GM23338 (cell line): ENCODE data around the gene NTN1. TPM values are rescaled to one million over a fixed set of nuclear protein-coding genes. Genes with fewer than 3 reads are reported as not detected.

Experiments used
- ATAC-seq: fragments of 200-7000 bp; cut with Tn5 transposase; 3 replicates; pipeline ENCODE4 v1.9.1; 2020
- DNase-seq: peaks from one replicate; pipeline ENCODE4 v3.0.0-alpha.2; 2015; ENCODE audit warnings: low spot score
- H2AFZ ChIP-seq: fragments of 200-600 bp; sonication (generic); 2 replicates; pipeline ENCODE4 v1.8.0; 2016; ENCODE audit warnings: antibody characterized with exemption, mild to moderate bottlenecking, moderate library complexity
- H3F3A ChIP-seq: fragments of 200-600 bp; sonication (generic); replicated peaks from 2 replicates; pipeline ENCODE4 v1.8.0; 2017; ENCODE audit warnings: antibody characterized with exemption, mixed run types, low read depth
- H3K27ac ChIP-seq: fragments of 200-600 bp; sonication (generic); 2 replicates; pipeline ENCODE4 v1.6.1; 2016; ENCODE audit warnings: low read depth
- H3K27me3 ChIP-seq: fragments of 200-600 bp; sonication (generic); 2 replicates; pipeline ENCODE4 v1.8.0; 2016; ENCODE audit warnings: mild to moderate bottlenecking, mixed run types, moderate library complexity; ENCODE audit not compliant: insufficient read depth
- H3K36me3 ChIP-seq: fragments of 200-600 bp; sonication (generic); 2 replicates; pipeline ENCODE4 v1.8.0; 2016; ENCODE audit warnings: mild to moderate bottlenecking; ENCODE audit not compliant: insufficient read depth
- H3K4me1 ChIP-seq: fragments of 200-600 bp; sonication (generic); 2 replicates; pipeline ENCODE4 v1.8.0; 2016; ENCODE audit warnings: mild to moderate bottlenecking, moderate library complexity; ENCODE audit not compliant: insufficient read depth
- H3K4me2 ChIP-seq: fragments of 200-600 bp; sonication (generic); 2 replicates; pipeline ENCODE4 v1.7.1; 2017; ENCODE audit warnings: mixed run types
- H3K4me3 ChIP-seq: fragments of 200-600 bp; sonication (generic); 2 replicates; pipeline ENCODE4 v1.6.1; 2016; ENCODE audit warnings: mixed run types
- H3K79me2 ChIP-seq: fragments of 200-600 bp; sonication (generic); replicated peaks from 2 replicates; pipeline ENCODE4 v1.8.0; 2017; ENCODE audit warnings: mild to moderate bottlenecking; ENCODE audit not compliant: insufficient read depth
- H3K9me2 ChIP-seq: fragments of 200-600 bp; sonication (generic); 2 replicates; pipeline ENCODE4 v1.8.0; 2017; ENCODE audit not compliant: insufficient read depth
- H4K20me1 ChIP-seq: fragments of 200-600 bp; sonication (generic); replicated peaks from 2 replicates; pipeline ENCODE4 v1.8.0; 2017; ENCODE audit warnings: mild to moderate bottlenecking; ENCODE audit not compliant: insufficient read depth
- H3K27ac Mint-ChIP-seq: 2 replicates; pipeline ENCODE4 v1.8.0; 2020; ENCODE audit warnings: inconsistent platforms, mild to moderate bottlenecking, moderate library complexity, mixed read lengths
- H3K27me3 Mint-ChIP-seq: 3 replicates; pipeline ENCODE4 v1.8.0; 2022; ENCODE audit warnings: low read depth, mild to moderate bottlenecking, moderate library complexity, mixed read lengths, inconsistent platforms; ENCODE audit not compliant: insufficient read depth, poor library complexity
- H3K36me3 Mint-ChIP-seq: 3 replicates; pipeline ENCODE4 v1.8.0; 2021; ENCODE audit warnings: low read depth, mild to moderate bottlenecking, inconsistent platforms, moderate library complexity, mixed read lengths
- H3K4me1 Mint-ChIP-seq: 3 replicates; pipeline ENCODE4 v1.8.0; 2020; ENCODE audit warnings: mild to moderate bottlenecking, inconsistent platforms, mixed read lengths
- H3K4me3 Mint-ChIP-seq: 3 replicates; pipeline ENCODE4 v1.8.0; 2021; ENCODE audit warnings: moderate library complexity, mild to moderate bottlenecking, inconsistent platforms, mixed read lengths
- H3K9me3 Mint-ChIP-seq: 3 replicates; pipeline ENCODE4 v1.8.0; 2020; ENCODE audit warnings: moderate library complexity, mild to moderate bottlenecking, inconsistent platforms, mixed read lengths
- CREB1 ChIP-seq: fragments of 250-450 bp; sonication (Bioruptor Pico); IDR thresholded peaks from 2 replicates; pipeline ENCODE4 v1.5.0; 2020; ENCODE audit warnings: low read depth, mild to moderate bottlenecking, moderate library complexity
- CTCF ChIP-seq, 2 experiments: fragments of 200-600 bp in 1 of 2; sonication (generic) in 1 of 2; conservative IDR thresholded peaks; 2 replicates each; pipeline versions ENCODE4 v1.5.1 to v1.6.1; 2016 to 2017; ENCODE audit warnings: antibody characterized with exemption in 2 of 2, low read depth in 2 of 2, mild to moderate bottlenecking in 2 of 2, moderate library complexity in 1 of 2
- EZH2 ChIP-seq: fragments of 200-600 bp; sonication (generic); IDR thresholded peaks from one replicate; pipeline ENCODE4 v1.8.0; 2017; ENCODE audit warnings: antibody characterized with exemption, mild to moderate bottlenecking, low read depth; ENCODE audit not compliant: unreplicated experiment
- EZH2phosphoT487 ChIP-seq: fragments of 200-600 bp; sonication (generic); IDR thresholded peaks from one replicate; pipeline ENCODE4 v1.8.1; 2018; ENCODE audit warnings: antibody characterized with exemption; ENCODE audit not compliant: unreplicated experiment
- JUNB ChIP-seq: IDR thresholded peaks from one replicate; pipeline ENCODE4 v1.6.1; 2016; ENCODE audit warnings: antibody characterized with exemption; ENCODE audit not compliant: unreplicated experiment
- NANOG ChIP-seq: IDR thresholded peaks from 2 replicates; pipeline ENCODE4 v1.6.1; 2016; ENCODE audit warnings: antibody characterized with exemption, borderline replicate concordance
- POLR2AphosphoS5 ChIP-seq: IDR thresholded peaks from 2 replicates; pipeline ENCODE4 v1.6.1; 2016; ENCODE audit warnings: antibody characterized with exemption, low read depth
- REST ChIP-seq: IDR thresholded peaks from one replicate; pipeline ENCODE4 v1.6.1; 2018; ENCODE audit warnings: antibody characterized with exemption; ENCODE audit not compliant: unreplicated experiment
- STAT1 ChIP-seq: IDR thresholded peaks from one replicate; pipeline ENCODE4 v1.6.1; 2016; ENCODE audit warnings: antibody characterized with exemption; ENCODE audit not compliant: unreplicated experiment
- ZNF114 ChIP-seq: fragments of 250-450 bp; sonication (Bioruptor Pico); IDR thresholded peaks from 2 replicates; pipeline ENCODE4 v1.5.0; 2020; ENCODE audit warnings: mild to moderate bottlenecking, moderate library complexity
- ZNF331 ChIP-seq: fragments of 250-450 bp; sonication (Bioruptor Pico); IDR thresholded peaks from 2 replicates; pipeline ENCODE4 v1.5.0; 2020; ENCODE audit warnings: low read depth, mild to moderate bottlenecking, moderate library complexity
- polyA plus RNA-seq: library from polyadenylated mRNA; unstranded; fragments of >200 nt; fragmentation: Nextera tagmentation; extraction: Ambion mirVana; gene quantifications from 2 replicates; pipeline ENCODE4 v1.2.1, GENCODE V29; 2016
- total RNA-seq: library from RNA; depleted of rRNA; stranded (reverse); fragments of >200 nt; shearing (Covaris generic); gene quantifications from 2 replicates; pipeline ENCODE4 v1.2.3, GENCODE V29; 2014
- TF ChIP-seq, protein P1 (sequence below): IDR thresholded peaks from 2 replicates; pipeline ENCODE4 v1.6.1; 2016; ENCODE audit warnings: antibody characterized with exemption
- TF ChIP-seq, protein P2 (sequence below): fragments of 250-450 bp; sonication (Bioruptor Pico); IDR thresholded peaks from 2 replicates; pipeline ENCODE4 v1.5.0; 2020; ENCODE audit warnings: mild to moderate bottlenecking, moderate library complexity

The NTN1 gene
- total and polyA plus RNA-seq, 2 experiments from 2014 or later, result 0.57 to 2.6 TPM

GRCh38 chr17:9087921-9088320 is 66.6 kb downstream of the NTN1 start:
- Histone ChIP-seq H2AFZ (no peak overlapping the region), H3K79me2 (no peaks in the 10 kb centered on the region), H4K20me1 (no peaks in the 10 kb centered on the region), H3K4me3 (no peak overlapping the region), H3K27ac (no peak overlapping the region), H3K27me3 (no peaks in the 10 kb centered on the region), H3K4me1 (no peaks in the 10 kb centered on the region), H3F3A (no peaks in the 10 kb centered on the region), H3K4me2 (no peak overlapping the region), H3K9me2 (0 out of 2 replicates have a peak, but pooled peaks cover 11% of the 10 kb centered on the region), H3K36me3 (no peaks in the 10 kb centered on the region)
- Mint-ChIP-seq H3K4me1 (no peaks in the 10 kb centered on the region), H3K36me3 (no peaks in the 10 kb centered on the region), H3K27ac (no peak overlapping the region), H3K4me3 (no peak overlapping the region), H3K9me3 (no peaks in the 10 kb centered on the region; the same call in 2 of the 3 replicates), H3K27me3 (peaks cover 12% of the 10 kb centered on the region)
- ATAC-seq (no peak), DNase-seq (no peak)
- no peak for TF ChIP-seq EZH2
- TF ChIP-seq, protein P1, sequence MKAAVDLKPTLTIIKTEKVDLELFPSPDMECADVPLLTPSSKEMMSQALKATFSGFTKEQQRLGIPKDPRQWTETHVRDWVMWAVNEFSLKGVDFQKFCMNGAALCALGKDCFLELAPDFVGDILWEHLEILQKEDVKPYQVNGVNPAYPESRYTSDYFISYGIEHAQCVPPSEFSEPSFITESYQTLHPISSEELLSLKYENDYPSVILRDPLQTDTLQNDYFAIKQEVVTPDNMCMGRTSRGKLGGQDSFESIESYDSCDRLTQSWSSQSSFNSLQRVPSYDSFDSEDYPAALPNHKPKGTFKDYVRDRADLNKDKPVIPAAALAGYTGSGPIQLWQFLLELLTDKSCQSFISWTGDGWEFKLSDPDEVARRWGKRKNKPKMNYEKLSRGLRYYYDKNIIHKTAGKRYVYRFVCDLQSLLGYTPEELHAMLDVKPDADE, result no peak
- no peak for TF ChIP-seq ZNF114 (CRISPR knock-in tag)
- TF ChIP-seq ZNF331, result no peak
- no peak for TF ChIP-seq REST
- no peak for TF ChIP-seq JUNB
- TF ChIP-seq, protein P2, sequence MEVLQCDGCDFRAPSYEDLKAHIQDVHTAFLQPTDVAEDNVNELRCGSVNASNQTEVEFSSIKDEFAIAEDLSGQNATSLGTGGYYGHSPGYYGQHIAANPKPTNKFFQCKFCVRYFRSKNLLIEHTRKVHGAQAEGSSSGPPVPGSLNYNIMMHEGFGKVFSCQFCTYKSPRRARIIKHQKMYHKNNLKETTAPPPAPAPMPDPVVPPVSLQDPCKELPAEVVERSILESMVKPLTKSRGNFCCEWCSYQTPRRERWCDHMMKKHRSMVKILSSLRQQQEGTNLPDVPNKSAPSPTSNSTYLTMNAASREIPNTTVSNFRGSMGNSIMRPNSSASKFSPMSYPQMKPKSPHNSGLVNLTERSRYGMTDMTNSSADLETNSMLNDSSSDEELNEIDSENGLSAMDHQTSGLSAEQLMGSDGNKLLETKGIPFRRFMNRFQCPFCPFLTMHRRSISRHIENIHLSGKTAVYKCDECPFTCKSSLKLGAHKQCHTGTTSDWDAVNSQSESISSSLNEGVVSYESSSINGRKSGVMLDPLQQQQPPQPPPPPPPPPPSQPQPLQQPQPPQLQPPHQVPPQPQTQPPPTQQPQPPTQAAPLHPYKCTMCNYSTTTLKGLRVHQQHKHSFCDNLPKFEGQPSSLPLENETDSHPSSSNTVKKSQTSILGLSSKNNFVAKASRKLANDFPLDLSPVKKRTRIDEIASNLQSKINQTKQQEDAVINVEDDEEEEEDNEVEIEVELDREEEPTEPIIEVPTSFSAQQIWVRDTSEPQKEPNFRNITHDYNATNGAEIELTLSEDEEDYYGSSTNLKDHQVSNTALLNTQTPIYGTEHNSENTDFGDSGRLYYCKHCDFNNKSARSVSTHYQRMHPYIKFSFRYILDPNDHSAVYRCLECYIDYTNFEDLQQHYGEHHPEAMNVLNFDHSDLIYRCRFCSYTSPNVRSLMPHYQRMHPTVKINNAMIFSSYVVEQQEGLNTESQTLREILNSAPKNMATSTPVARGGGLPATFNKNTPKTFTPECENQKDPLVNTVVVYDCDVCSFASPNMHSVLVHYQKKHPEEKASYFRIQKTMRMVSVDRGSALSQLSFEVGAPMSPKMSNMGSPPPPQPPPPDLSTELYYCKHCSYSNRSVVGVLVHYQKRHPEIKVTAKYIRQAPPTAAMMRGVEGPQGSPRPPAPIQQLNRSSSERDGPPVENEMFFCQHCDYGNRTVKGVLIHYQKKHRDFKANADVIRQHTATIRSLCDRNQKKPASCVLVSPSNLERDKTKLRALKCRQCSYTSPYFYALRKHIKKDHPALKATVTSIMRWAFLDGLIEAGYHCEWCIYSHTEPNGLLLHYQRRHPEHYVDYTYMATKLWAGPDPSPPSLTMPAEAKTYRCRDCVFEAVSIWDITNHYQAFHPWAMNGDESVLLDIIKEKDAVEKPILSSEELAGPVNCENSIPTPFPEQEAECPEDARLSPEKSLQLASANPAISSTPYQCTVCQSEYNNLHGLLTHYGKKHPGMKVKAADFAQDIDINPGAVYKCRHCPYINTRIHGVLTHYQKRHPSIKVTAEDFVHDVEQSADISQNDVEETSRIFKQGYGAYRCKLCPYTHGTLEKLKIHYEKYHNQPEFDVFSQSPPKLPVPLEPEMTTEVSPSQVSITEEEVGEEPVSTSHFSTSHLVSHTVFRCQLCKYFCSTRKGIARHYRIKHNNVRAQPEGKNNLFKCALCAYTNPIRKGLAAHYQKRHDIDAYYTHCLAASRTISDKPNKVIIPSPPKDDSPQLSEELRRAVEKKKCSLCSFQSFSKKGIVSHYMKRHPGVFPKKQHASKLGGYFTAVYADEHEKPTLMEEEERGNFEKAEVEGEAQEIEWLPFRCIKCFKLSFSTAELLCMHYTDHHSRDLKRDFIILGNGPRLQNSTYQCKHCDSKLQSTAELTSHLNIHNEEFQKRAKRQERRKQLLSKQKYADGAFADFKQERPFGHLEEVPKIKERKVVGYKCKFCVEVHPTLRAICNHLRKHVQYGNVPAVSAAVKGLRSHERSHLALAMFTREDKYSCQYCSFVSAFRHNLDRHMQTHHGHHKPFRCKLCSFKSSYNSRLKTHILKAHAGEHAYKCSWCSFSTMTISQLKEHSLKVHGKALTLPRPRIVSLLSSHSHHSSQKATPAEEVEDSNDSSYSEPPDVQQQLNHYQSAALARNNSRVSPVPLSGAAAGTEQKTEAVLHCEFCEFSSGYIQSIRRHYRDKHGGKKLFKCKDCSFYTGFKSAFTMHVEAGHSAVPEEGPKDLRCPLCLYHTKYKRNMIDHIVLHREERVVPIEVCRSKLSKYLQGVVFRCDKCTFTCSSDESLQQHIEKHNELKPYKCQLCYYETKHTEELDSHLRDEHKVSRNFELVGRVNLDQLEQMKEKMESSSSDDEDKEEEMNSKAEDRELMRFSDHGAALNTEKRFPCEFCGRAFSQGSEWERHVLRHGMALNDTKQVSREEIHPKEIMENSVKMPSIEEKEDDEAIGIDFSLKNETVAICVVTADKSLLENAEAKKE (CRISPR knock-in tag), result no peak
- TF ChIP-seq EZH2phosphoT487, result no peak
- no peak for TF ChIP-seq STAT1
- TF ChIP-seq NANOG, result no peak
- TF ChIP-seq CREB1 (CRISPR knock-in tag), result no peak
- TF ChIP-seq CTCF (conservative IDR thresholded peaks at IDR 0.05; ENCODE audit: low read depth in 2 of 2), result no peak
- TF ChIP-seq POLR2AphosphoS5, result no peak
